ENCODE measurements around the gene SWT1. TPM values are rescaled to one million over a fixed set of nuclear protein-coding genes. Genes with fewer than 3 reads are reported as not detected.

The SWT1 gene
- total RNA-seq, 1 donor from 2014 or later, result 6.9 TPM

- H3K27ac ChIP-seq, result no peak overlapping the region
- TF ChIP-seq CTCF (IDR thresholded peaks at IDR 0.05) (no peak), POLR2AphosphoS5 (IDR thresholded peaks at IDR 0.05; ENCODE audit: insufficient read depth in 1 of 2, low read depth in 1 of 2) (no peak)
These were observed 122.6 kb downstream of the SWT1 start for GRCh38 chr1:185279571-185279970.

GRCh38 chr1:185280589-185280988, 123.6 kb downstream of the SWT1 start:
- no peak for TF ChIP-seq POLR2A (IDR thresholded peaks at IDR 0.05)
- no peak for TF ChIP-seq POLR2AphosphoS5 (IDR thresholded peaks at IDR 0.05; ENCODE audit: insufficient read depth in 1 of 2, low read depth in 1 of 2)
- intact Hi-C loops (cut with DNase I), result no loop called here

More at GRCh38 chr1:185279571-185279970, 122.6 kb downstream of the SWT1 start:
- no peaks in the 10 kb centered on the region for H3K27me3 ChIP-seq
- peaks cover 0 to 9% of the 10 kb centered on the region in 2 donors for H3K36me3 ChIP-seq
- no peaks in the 10 kb centered on the region for H3K9me3 ChIP-seq
- H3K4me3 ChIP-seq, result no peak overlapping the region
- intact Hi-C loops (cut with DNase I), result no loop called here
- H3K4me1 ChIP-seq, result no peaks in the 10 kb centered on the region
- no peak for DNase-seq (ENCODE audit: extremely low spot score in 2 of 2)

GRCh38 chr1:185281245-185281644, 124.3 kb downstream of the SWT1 start:
- Histone ChIP-seq H3K27ac (no peak overlapping the region), H3K4me3 (no peak overlapping the region), H3K36me3 (peaks cover 0 to 9% of the 10 kb centered on the region in 2 donors), H3K4me1 (no peaks in the 10 kb centered on the region), H3K9me3 (no peaks in the 10 kb centered on the region), H3K27me3 (no peaks in the 10 kb centered on the region)
- no peak for DNase-seq (ENCODE audit: extremely low spot score in 2 of 2)
- no peak for TF ChIP-seq POLR2AphosphoS5 (IDR thresholded peaks at IDR 0.05; ENCODE audit: insufficient read depth in 1 of 2, low read depth in 1 of 2)
- TF ChIP-seq CTCF (IDR thresholded peaks at IDR 0.05), result no peak
- intact Hi-C loops (cut with DNase I), result no loop called here

More at GRCh38 chr1:185280589-185280988, 123.6 kb downstream of the SWT1 start:
- Histone ChIP-seq H3K36me3 (peaks cover 0 to 9% of the 10 kb centered on the region in 2 donors), H3K27me3 (no peaks in the 10 kb centered on the region), H3K27ac (no peak overlapping the region), H3K4me1 (no peaks in the 10 kb centered on the region), H3K4me3 (no peak overlapping the region), H3K9me3 (no peaks in the 10 kb centered on the region)
- DNase-seq (ENCODE audit: extremely low spot score in 2 of 2), result no peak

- Histone ChIP-seq H3K27me3 (no peaks in the 10 kb centered on the region), H3K9me3 (no peaks in the 10 kb centered on the region), H3K36me3 (no peaks in the 10 kb centered on the region), H3K27ac (no peak overlapping the region), H3K4me3 (no peak overlapping the region), H3K4me1 (no peaks in the 10 kb centered on the region)
- no peak for DNase-seq (ENCODE audit: extremely low spot score in 2 of 2)
- TF ChIP-seq CTCF (IDR thresholded peaks at IDR 0.05), result no peak
- TF ChIP-seq POLR2AphosphoS5 (IDR thresholded peaks at IDR 0.05; ENCODE audit: insufficient read depth in 1 of 2, low read depth in 1 of 2), result no peak
- no peak for TF ChIP-seq POLR2A (IDR thresholded peaks at IDR 0.05)
- intact Hi-C loops (cut with DNase I), result no loop called here
These were observed 127.1 kb downstream of the SWT1 start for GRCh38 chr1:185284116-185284515.

GRCh38 chr1:185284533-185285276, 127.7 kb downstream of the SWT1 start:
- no peak for DNase-seq (ENCODE audit: extremely low spot score in 2 of 2)
- intact Hi-C loops (cut with DNase I), result no loop called here

More at GRCh38 chr1:185284533-185285276, 127.7 kb downstream of the SWT1 start:
- Histone ChIP-seq H3K9me3 (no peaks in the 10 kb centered on the region), H3K4me1 (no peaks in the 10 kb centered on the region), H3K36me3 (no peaks in the 10 kb centered on the region), H3K4me3 (no peak overlapping the region), H3K27me3 (no peaks in the 10 kb centered on the region), H3K27ac (no peak overlapping the region)
- no peak for TF ChIP-seq POLR2A (IDR thresholded peaks at IDR 0.05)
- no peak for TF ChIP-seq CTCF (IDR thresholded peaks at IDR 0.05)
- TF ChIP-seq POLR2AphosphoS5 (IDR thresholded peaks at IDR 0.05; ENCODE audit: insufficient read depth in 1 of 2, low read depth in 1 of 2), result no peak

Data from vagina (tissue), 2 donors.